VCaP (cell line): ENCODE measurements around the gene RNF180.

Experiments
- H3K27ac ChIP-seq: fragments of 450-650 bp; 2 replicates; pipeline ENCODE4 v1.5.1; 2017
- CTCF ChIP-seq: fragments of 450-650 bp; conservative IDR thresholded peaks from 2 replicates; pipeline ENCODE4 v1.5.1; 2017; ENCODE audit warnings: mild to moderate bottlenecking, moderate library complexity

Gene RNF180

GRCh38 chr5:64165500-64166200 is at the start of gene RNF180:
TSS of gene RNF180 (plus strand) at chr5:64165843. CDS start at chr5:64200808, 34,965 bp downstream.
- no peak for TF ChIP-seq CTCF
- no peak within 1 kb of the TSS for H3K27ac ChIP-seq

DNA sequence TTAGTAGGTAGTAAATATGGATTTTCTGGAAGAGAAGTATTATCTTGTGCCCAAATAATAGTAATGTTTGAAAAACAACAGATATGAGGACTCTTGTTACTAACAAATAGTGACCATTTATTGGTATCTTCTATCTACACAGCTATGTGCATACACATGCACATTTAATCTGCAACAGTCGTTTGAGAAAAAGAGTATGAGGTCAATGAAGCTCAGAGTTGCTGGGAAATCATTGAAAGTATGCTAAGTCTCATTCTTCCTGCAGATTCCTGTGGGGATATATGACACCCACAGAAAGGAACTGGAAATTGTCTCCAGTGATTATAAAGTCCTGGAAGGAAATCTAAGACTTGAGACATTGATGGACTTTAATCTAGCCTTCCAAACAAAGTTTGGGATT is 40.1 kb upstream of the RNF180 start:
- no peak overlapping the region for H3K27ac ChIP-seq
- TF ChIP-seq CTCF: no peak

GRCh38 chr5:64126202-64126741 is 39.4 kb upstream of the RNF180 start:
- TF ChIP-seq CTCF: no peak
- no peak overlapping the region for H3K27ac ChIP-seq

DNA sequence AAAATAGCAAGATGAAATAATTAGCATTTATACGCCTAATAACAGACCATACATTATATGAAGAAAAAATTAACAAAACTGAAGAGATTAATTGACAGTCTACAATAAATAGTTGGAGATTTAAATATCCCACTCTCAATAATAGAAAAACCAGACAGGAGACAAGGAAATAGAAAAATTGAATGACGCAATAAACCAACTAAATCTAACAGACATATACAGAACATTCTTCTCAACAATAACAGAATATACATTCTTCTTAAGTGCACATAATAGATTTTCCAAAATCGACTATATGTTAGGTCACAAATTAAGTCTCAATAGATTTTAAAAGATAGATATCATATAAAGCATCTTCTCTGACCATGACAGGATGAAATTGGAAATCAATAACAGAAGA is 25.6 kb upstream of the RNF180 start:
- TF ChIP-seq CTCF: no peak
- H3K27ac ChIP-seq: no peak overlapping the region

GRCh38 chr5:64144425-64145215 is 21.0 kb upstream of the RNF180 start:
- no peak for TF ChIP-seq CTCF
- H3K27ac ChIP-seq: no peak overlapping the region

- no peak for TF ChIP-seq CTCF
- no peak overlapping the region for H3K27ac ChIP-seq
These were observed 20.3 kb upstream of the RNF180 start for GRCh38 chr5:64145216-64145895.

GRCh38 chr5:64147379-64147778 is 18.3 kb upstream of the RNF180 start:
- H3K27ac ChIP-seq: no peak overlapping the region
- TF ChIP-seq CTCF: no peak
